OCI-LY3 (cell line): ENCODE results near the gene OTX2.

ENCODE experiments used
- CTCF ChIP-seq: fragments of 200-600, 300-600 bp; sonication (generic); IDR thresholded peaks from 2 replicates; pipeline ENCODE4 v1.5.1; 2014; ENCODE audit warnings: antibody characterized with exemption, low read length, low read depth
- EZH2phosphoT487 ChIP-seq: fragments of 200-600 bp; shearing (Covaris generic); IDR thresholded peaks from 2 replicates; pipeline ENCODE4 v1.6.1; 2018; ENCODE audit warnings: antibody characterized with exemption, mixed run types, low read depth

GRCh38 chr14:56814969-56815700 lies 4.9 kb upstream of the OTX2 start:
- no peak for TF ChIP-seq EZH2phosphoT487
- TF ChIP-seq CTCF, result no peak
